Pancreas (tissue), 10 donors: ENCODE results near the gene ALKBH5. TPM values are rescaled to one million over a fixed set of nuclear protein-coding genes. Genes with fewer than 3 reads are reported as not detected.

Source experiments
- ATAC-seq, 4 donors: fragments of 200-7000 bp; cut with Tn5 transposase; one replicate each; pipeline versions ENCODE4 v1.8.0 to v1.9.1; 2020; ENCODE audit warnings: mild to moderate bottlenecking in 4 of 4, moderate library complexity in 4 of 4
- DNase-seq, 6 donors: peaks; one replicate each; pipeline ENCODE4 v3.0.0-alpha.2; 2020
- FAIRE-seq: peaks from 2 replicates; lab custom pipeline; 2012; peaks lifted over from hg19 to GRCh38; lab: Jason Lieb, UNC
- H3K27ac ChIP-seq, 4 donors: fragments of 200-600 bp; sonication (generic); 1 replicate in 3 of 4; 2 replicates in 1 of 4; pipeline versions ENCODE4 v1.5.0 to v1.8.0; 2020
- H3K27me3 ChIP-seq, 4 donors: fragments of 200-600 bp; one replicate each; pipeline ENCODE4 v1.8.0; 2021
- H3K36me3 ChIP-seq, 3 donors: fragments of 200-600 bp; sonication (generic) in 1 of 3; one replicate each; pipeline versions ENCODE4 v1.5.0 to v1.8.0; 2020 to 2021
- H3K4me1 ChIP-seq, 3 donors: fragments of 200-600 bp; one replicate each; pipeline ENCODE4 v1.8.0; 2021
- H3K4me3 ChIP-seq, 4 donors: fragments of 200-600 bp; sonication (generic) in 2 of 4; one replicate each; pipeline versions ENCODE4 v1.5.0 to v1.8.0; 2020 to 2021
- H3K9me3 ChIP-seq, 4 donors: fragments of 200-600 bp; one replicate each; pipeline ENCODE4 v1.8.0; 2021
- WGBS, 2 donors: extraction: QIAGEN DNeasy Blood & Tissue Kit; methylation state at CpG; one replicate each; pipeline ENCODE4 v1.1.7; 2013; 5-methylcytosine and 5-hydroxymethylcytosine counted together
- intact Hi-C, 3 donors: fragments of 100-400 bp; cut with DNase I; formaldehyde crosslinking; loops; one replicate each; pipeline versions ENCODE4 v1.11.1 to v1.14.2; 2022
- polyA plus RNA-seq, 2 donors: library from polyadenylated mRNA; stranded (reverse); fragments of 200-250 nt; gene quantifications; one replicate each; pipeline ENCODE4 v1.2.3, GENCODE V29; 2013
- total RNA-seq, 6 donors: library from RNA; stranded (reverse); fragmentation: NEBNext Ultra II Directional in 4 of 6; extraction: Animal tissue kit (Norgen Biotek cat#: 25700) in 4 of 6; gene quantifications; one replicate each; pipeline versions ENCODE4 v1.2.1 to v1.2.4, GENCODE V29; 2021 to 2023
- TF ChIP-seq, protein P1 (sequence below), 4 donors: fragments of 200-600 bp; sonication (generic) in 3 of 4; IDR thresholded peaks; one replicate each; pipeline versions ENCODE4 v1.5.0 to v1.8.0; 2021; ENCODE audit warnings: antibody characterized with exemption in 4 of 4
- donor health status: healthy with polysubstance abuse.
- donor health status: DM: no; HTN: no; CAD: no; lungs with moderate emphysema.
- donor health status: DM: no; HTN: no; CAD: no.
- donor health status: control.
- donor health status: control.
- donor health status: Bipolar disorder and iron deficiency.
- donor health status: DM: yes; HTN: yes; CAD: no.
- donor health status: DM: no; HTN: no; CAD: no.
- donor health status: DM: no; HTN: no; CAD: no.
- donor health status: DM: yes; HTN: yes; CAD: no.

ALKBH5 gene
- total and polyA plus RNA-seq, 8 donors = 14.2 to 49.6 (median 40.2) TPM

DNA sequence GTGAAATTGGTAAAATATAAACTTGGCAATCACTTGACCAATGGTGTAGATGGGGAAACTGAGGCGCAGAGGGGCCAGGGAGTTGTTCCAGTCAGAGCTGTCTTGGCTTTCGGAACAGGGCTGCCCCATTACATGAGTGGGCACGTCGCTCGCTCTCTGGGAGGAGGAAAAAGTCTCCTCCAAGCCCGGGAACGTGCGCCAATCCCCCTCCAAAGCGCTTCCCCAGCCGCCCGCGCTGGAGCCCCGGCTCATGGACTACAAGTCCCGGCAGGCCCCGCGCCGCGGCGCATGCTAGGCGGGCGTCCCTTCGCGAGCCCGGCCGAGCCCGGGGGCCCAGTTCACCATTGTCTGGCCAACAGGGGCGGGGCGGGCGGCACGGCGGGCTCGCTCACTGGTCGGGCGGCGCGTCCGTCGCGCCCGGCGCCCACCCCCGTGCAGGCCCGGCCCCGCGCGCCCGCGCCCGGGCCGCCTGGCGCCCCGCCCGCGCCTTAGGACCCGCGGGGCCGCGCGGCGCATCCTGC, 41.6 kb downstream of the ALKBH5 start, which contains the start of gene LLGL1:
LLGL1 (plus strand) TSS at position 515 of the 521 bp plus-strand sequence. CDS start 48 bp downstream, outside the sequence.
- TF ChIP-seq, protein P1, sequence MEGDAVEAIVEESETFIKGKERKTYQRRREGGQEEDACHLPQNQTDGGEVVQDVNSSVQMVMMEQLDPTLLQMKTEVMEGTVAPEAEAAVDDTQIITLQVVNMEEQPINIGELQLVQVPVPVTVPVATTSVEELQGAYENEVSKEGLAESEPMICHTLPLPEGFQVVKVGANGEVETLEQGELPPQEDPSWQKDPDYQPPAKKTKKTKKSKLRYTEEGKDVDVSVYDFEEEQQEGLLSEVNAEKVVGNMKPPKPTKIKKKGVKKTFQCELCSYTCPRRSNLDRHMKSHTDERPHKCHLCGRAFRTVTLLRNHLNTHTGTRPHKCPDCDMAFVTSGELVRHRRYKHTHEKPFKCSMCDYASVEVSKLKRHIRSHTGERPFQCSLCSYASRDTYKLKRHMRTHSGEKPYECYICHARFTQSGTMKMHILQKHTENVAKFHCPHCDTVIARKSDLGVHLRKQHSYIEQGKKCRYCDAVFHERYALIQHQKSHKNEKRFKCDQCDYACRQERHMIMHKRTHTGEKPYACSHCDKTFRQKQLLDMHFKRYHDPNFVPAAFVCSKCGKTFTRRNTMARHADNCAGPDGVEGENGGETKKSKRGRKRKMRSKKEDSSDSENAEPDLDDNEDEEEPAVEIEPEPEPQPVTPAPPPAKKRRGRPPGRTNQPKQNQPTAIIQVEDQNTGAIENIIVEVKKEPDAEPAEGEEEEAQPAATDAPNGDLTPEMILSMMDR (IDR thresholded peaks at IDR 0.05) = no peak
- H3K9me3 ChIP-seq = no peaks in the 10 kb centered on the region
- H3K4me1 ChIP-seq = no peaks in the 10 kb centered on the region
- DNase-seq = peak; percentile 94 to 99 (median 96)
- peak within 1 kb of the TSS; percentile 35 to 57 (median 46) for H3K4me3 ChIP-seq
- 1% methylated on average over 50 to 60 of the region's 60 CpGs for whole genome bisulfite sequencing, 2 donors
- no peak for FAIRE-seq
- intact Hi-C loops = no loop called here
- ATAC-seq = peak; percentile 99
- no peaks in the 10 kb centered on the region for H3K27me3 ChIP-seq
- no peaks in the 10 kb centered on the region for H3K36me3 ChIP-seq
- peak within 1 kb of the TSS in 1 of 4 donors; percentile 11 for H3K27ac ChIP-seq

DNA sequence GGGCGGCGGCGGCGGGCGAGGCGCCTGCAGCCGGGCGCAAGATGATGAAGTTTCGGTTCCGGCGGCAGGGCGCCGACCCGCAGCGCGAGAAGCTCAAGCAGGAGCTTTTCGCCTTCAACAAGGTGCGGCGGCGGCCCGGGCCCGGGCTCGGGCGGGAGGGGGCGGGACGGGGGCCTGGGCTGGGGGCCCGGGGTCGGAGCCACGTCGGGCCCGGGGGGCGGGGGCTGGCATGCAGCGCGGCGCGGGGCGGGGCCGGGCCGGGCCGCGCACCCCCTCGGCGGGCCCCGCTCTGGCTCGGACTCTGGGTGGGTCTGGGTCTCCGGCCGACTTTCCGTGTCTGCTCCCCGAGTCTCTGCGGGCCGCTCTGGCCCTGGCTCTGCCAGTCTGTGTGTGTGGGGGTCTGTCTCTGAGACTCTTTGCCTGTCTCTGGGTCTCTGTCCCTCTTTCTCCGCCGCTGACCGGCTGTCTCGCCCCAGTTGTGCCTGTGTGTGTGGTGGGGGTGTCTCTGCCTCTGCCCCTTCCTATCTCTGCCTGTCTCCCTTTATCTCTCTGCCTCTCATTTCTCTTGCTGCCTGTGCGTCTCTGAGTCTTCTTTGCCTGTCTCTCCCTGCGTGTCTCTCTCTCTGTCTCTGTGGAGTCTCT, 42.1 kb downstream of the ALKBH5 start:
- no peaks in the 10 kb centered on the region for H3K27me3 ChIP-seq
- DNase-seq (no peak), FAIRE-seq (no peak), ATAC-seq (peak in 3 of 4 donors; percentile 1 to 10 (median 7))
- TF ChIP-seq, protein P1 (IDR thresholded peaks at IDR 0.05) = no peak
- H3K36me3 ChIP-seq = no peaks in the 10 kb centered on the region
- H3K4me1 ChIP-seq = no peaks in the 10 kb centered on the region
- no peaks in the 10 kb centered on the region for H3K9me3 ChIP-seq
- H3K27ac ChIP-seq = no peak overlapping the region
- WGBS, 2 donors = 0 to 1% methylated on average over 17 to 57 of the region's 57 CpGs
- peak overlapping the region; percentile 35 to 57 (median 46) for H3K4me3 ChIP-seq
- intact Hi-C loops = no loop called here

DNA sequence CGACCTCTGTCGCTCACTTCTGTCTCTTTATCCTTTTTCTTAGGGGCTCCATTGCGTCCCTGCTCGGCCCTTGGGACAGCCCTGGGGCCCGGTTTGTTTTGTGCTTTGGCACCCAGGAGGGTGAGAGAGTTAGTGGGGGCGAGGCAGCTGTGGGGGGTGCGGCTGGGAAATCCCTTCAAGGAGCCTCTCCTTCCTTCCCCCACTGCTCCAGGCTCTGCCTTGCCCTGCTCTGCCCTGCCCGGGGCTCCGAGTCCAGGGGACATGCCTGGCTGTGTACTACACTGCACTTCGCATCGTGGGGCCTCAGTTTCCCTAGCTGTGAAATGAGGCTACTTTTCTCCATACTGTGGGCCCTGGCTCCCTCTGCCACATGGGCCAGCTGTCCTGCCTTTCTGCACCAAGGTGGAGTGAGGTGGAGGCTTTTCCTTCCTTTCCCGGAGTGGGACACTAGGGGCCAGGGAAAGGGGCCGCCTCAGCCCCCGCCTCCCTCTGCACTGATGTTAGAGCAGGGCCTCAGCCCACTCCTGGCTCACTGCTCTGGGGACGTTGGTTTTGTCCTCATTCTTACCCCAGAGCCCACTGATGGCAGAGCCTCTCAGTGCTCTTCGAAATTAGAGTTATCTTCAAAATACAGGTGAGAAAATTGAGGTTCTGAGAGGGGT, 42.8 kb downstream of the ALKBH5 start:
- no peak overlapping the region for H3K27ac ChIP-seq
- FAIRE-seq = no peak
- no peaks in the 10 kb centered on the region for H3K4me1 ChIP-seq
- H3K27me3 ChIP-seq = no peaks in the 10 kb centered on the region
- TF ChIP-seq, protein P1 (IDR thresholded peaks at IDR 0.05) = no peak
- ATAC-seq = no peak
- 33 to 34% methylated on average over 16 of the region's 16 CpGs for whole genome bisulfite sequencing, 2 donors
- H3K36me3 ChIP-seq = no peaks in the 10 kb centered on the region
- H3K4me3 ChIP-seq = peak overlapping the region; percentile 35 to 57 (median 46)
- intact Hi-C loops = no loop called here
- no peaks in the 10 kb centered on the region for H3K9me3 ChIP-seq
- DNase-seq = no peak

DNA sequence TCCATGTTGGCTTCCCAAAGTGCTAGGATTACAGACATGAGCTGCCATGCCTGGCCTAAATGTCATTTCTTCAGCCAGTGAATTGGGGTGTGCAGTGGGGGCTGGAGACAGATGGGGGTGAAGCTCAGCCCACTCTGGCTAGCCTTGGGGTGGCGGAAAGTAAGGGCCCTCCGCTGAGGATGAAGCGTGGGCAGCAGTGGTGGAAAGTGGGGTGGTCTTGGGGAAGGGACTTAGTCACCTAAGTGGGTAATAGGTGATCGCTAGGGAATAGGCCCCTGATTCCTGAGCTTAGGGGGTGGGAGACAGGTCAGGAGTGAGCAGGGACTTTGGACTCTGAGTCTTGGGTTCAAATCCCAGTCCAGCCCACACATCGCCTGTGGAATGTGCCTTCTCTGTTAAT, 44.0 kb downstream of the ALKBH5 start:
- ATAC-seq = no peak
- TF ChIP-seq, protein P1 (IDR thresholded peaks at IDR 0.05) = no peak
- Histone ChIP-seq H3K9me3 (no peaks in the 10 kb centered on the region), H3K36me3 (no peaks in the 10 kb centered on the region), H3K4me3 (no peak overlapping the region), H3K4me1 (no peaks in the 10 kb centered on the region), H3K27ac (no peak overlapping the region), H3K27me3 (no peaks in the 10 kb centered on the region)
- WGBS, 2 donors = 95 to 99% methylated on average over 5 of the region's 5 CpGs
- intact Hi-C loops = no loop called here
- no peak for FAIRE-seq
- DNase-seq = no peak
